ENCODE results near the gene SGSM1.

DNA sequence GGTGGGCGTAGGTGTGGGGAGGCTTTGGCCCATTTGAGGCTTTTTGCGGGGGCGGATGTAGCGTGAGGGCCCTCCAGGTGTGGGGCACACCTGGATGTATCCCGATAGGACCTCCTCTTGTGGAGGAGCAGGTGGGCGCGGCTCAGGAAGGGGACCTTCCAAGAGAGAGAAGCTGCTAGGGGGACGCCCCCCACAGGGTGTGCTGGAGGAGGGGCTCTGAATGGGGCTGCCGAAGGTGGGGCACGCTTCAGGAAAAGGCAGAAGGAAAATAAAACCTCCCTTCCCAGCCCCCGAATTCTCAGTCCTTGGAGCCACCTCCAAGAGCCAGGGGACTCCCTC lies 621 bp downstream of the SGSM1 start:
- TF ChIP-seq, protein P1, sequence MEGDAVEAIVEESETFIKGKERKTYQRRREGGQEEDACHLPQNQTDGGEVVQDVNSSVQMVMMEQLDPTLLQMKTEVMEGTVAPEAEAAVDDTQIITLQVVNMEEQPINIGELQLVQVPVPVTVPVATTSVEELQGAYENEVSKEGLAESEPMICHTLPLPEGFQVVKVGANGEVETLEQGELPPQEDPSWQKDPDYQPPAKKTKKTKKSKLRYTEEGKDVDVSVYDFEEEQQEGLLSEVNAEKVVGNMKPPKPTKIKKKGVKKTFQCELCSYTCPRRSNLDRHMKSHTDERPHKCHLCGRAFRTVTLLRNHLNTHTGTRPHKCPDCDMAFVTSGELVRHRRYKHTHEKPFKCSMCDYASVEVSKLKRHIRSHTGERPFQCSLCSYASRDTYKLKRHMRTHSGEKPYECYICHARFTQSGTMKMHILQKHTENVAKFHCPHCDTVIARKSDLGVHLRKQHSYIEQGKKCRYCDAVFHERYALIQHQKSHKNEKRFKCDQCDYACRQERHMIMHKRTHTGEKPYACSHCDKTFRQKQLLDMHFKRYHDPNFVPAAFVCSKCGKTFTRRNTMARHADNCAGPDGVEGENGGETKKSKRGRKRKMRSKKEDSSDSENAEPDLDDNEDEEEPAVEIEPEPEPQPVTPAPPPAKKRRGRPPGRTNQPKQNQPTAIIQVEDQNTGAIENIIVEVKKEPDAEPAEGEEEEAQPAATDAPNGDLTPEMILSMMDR (IDR thresholded peaks at IDR 0.05), result no peak
- TF ChIP-seq POLR2A (IDR thresholded peaks at IDR 0.05; ENCODE audit: low read depth) (no peak), POLR2AphosphoS5 (IDR thresholded peaks at IDR 0.05) (no peak), EP300 (IDR thresholded peaks at IDR 0.05) (no peak)
